SK-N-SH (cell line): ENCODE measurements around the gene RASGRF1. TPM values are rescaled to one million over a fixed set of nuclear protein-coding genes. Genes with fewer than 3 reads are reported as not detected.

Experiments
- CTCF ChIA-PET: fragments of 300-600, 350-600 bp; formaldehyde crosslinking; extraction: SDS; loops from one replicate; lab custom pipeline; 2021; lab: Yijun Ruan, JAX
- POLR2A ChIA-PET: fragments of 350-600 bp; sonication (Branson Sonifier 250); formaldehyde crosslinking; extraction: SDS; loops from one replicate; lab custom pipeline; 2020; ENCODE audit warnings: antibody characterized with exemption, inconsistent platforms; lab: Yijun Ruan, JAX
- DNase-seq: peaks from one replicate; pipeline ENCODE4 v3.0.0; 2012
- H2AFZ ChIP-seq: fragments of 200-600 bp; sonication (generic); 2 replicates; pipeline ENCODE4 v1.8.1; 2016; ENCODE audit warnings: antibody characterized with exemption, mild to moderate bottlenecking, low read depth
- H3F3A ChIP-seq: fragments of 200-600 bp; sonication (generic); replicated peaks from 2 replicates; pipeline ENCODE3; 2016; ENCODE audit warnings: antibody characterized with exemption, mild to moderate bottlenecking; ENCODE audit not compliant: insufficient read depth
- H3K27ac ChIP-seq, 2 experiments: fragments of 200-500 bp in 1 of 2; fragments of 200-600 bp in 1 of 2; sonication (Bioruptor generic) in 1 of 2; sonication (generic), shearing (Covaris generic) in 1 of 2; 2 replicates each; pipeline versions ENCODE4 v1.5.1 to v1.6.1; 2014 to 2016; ENCODE audit warnings: low read depth in 2 of 2, inconsistent platforms in 1 of 2, low read length in 1 of 2, mild to moderate bottlenecking in 1 of 2, mixed read lengths in 1 of 2
- H3K27me3 ChIP-seq: fragments of 200-600 bp; sonication (generic), shearing (Covaris generic); 2 replicates; pipeline ENCODE4 v1.6.1; 2016; ENCODE audit warnings: mixed run types; ENCODE audit not compliant: insufficient read depth
- H3K36me3 ChIP-seq, 2 experiments: fragments of 200-500 bp in 1 of 2; fragments of 200-600 bp in 1 of 2; sonication (Bioruptor generic) in 1 of 2; sonication (generic) in 1 of 2; replicated peaks in 1 of 2; 2 replicates each; pipeline versions ENCODE3 to v1.5.1; 2014 to 2016; ENCODE audit warnings: low read length in 1 of 2, mild to moderate bottlenecking in 1 of 2; ENCODE audit not compliant: insufficient read depth in 2 of 2, control insufficient read depth in 1 of 2
- H3K4me1 ChIP-seq, 2 experiments: fragments of 200-500 bp in 1 of 2; fragments of 200-600 bp in 1 of 2; sonication (Bioruptor generic) in 1 of 2; sonication (generic), shearing (Covaris generic) in 1 of 2; 2 replicates each; pipeline versions ENCODE4 v1.5.1 to v1.6.1; 2014 to 2016; ENCODE audit warnings: low read depth in 1 of 2, low read length in 1 of 2, mixed run types in 1 of 2; ENCODE audit not compliant: insufficient read depth in 2 of 2, control insufficient read depth in 1 of 2
- H3K4me2 ChIP-seq: fragments of 200-600 bp; sonication (generic), shearing (Covaris generic); 2 replicates; pipeline ENCODE4 v1.6.1; 2017; ENCODE audit warnings: mixed run types
- H3K4me3 ChIP-seq, 2 experiments: fragments of 200-500 bp in 1 of 2; fragments of 200-600 bp in 1 of 2; sonication (Bioruptor generic) in 1 of 2; sonication (generic), shearing (Covaris generic) in 1 of 2; 2 replicates each; pipeline versions ENCODE4 v1.5.1 to v1.8.1; 2014 to 2016; ENCODE audit warnings: low read depth in 2 of 2, inconsistent platforms in 1 of 2, low read length in 1 of 2, mild to moderate bottlenecking in 1 of 2, mixed read lengths in 1 of 2, moderate library complexity in 1 of 2
- H3K79me2 ChIP-seq: fragments of 200-600 bp; sonication (generic); 2 replicates; pipeline ENCODE4 v1.8.1; 2017; ENCODE audit warnings: mild to moderate bottlenecking; ENCODE audit not compliant: insufficient read depth
- H3K9ac ChIP-seq: fragments of 200-600 bp; sonication (generic); 2 replicates; pipeline ENCODE4 v1.6.1; 2017; ENCODE audit warnings: mixed run types
- H3K9me2 ChIP-seq: fragments of 200-600 bp; sonication (generic); 2 replicates; pipeline ENCODE4 v1.6.1; 2017; ENCODE audit warnings: mixed run types
- H3K9me3 ChIP-seq: fragments of 200-600 bp; sonication (generic); 2 replicates; pipeline ENCODE4 v1.6.1; 2017; ENCODE audit warnings: mixed run types, mild to moderate bottlenecking, moderate library complexity
- H4K20me1 ChIP-seq: fragments of 200-600 bp; sonication (generic); 2 replicates; pipeline ENCODE4 v1.6.1; 2017; ENCODE audit warnings: mild to moderate bottlenecking, mixed run types; ENCODE audit not compliant: insufficient read depth
- CHD2 ChIP-seq: fragments of 150-350 bp; IDR thresholded peaks from 2 replicates; pipeline ENCODE4 v1.6.1; 2018; ENCODE audit warnings: low read length; ENCODE audit not compliant: partially characterized antibody
- ELF1 ChIP-seq: IDR thresholded peaks from 2 replicates; pipeline ENCODE4 v1.4.0; 2012
- EP300 ChIP-seq, 2 experiments: IDR thresholded peaks; 2 replicates each; pipeline versions ENCODE4 v1.4.0 to v1.6.1; 2012; ENCODE audit warnings: borderline replicate concordance in 1 of 2, low read depth in 1 of 2, low read length in 1 of 2
- FOSL2 ChIP-seq: IDR thresholded peaks from 2 replicates; pipeline ENCODE4 v1.4.0; 2012; ENCODE audit warnings: low read depth, mild to moderate bottlenecking, moderate library complexity, borderline replicate concordance
- FOXJ3 ChIP-seq: sonication (generic); formaldehyde crosslinking; IDR thresholded peaks from 2 replicates; pipeline ENCODE4 v1.5.1; 2020; ENCODE audit warnings: mild to moderate bottlenecking, missing genetic modification reagents
- FOXM1 ChIP-seq: IDR thresholded peaks from 2 replicates; pipeline ENCODE4 v1.4.0; 2012; ENCODE audit warnings: low read depth, mild to moderate bottlenecking
- GATA2 ChIP-seq: sonication (generic); formaldehyde crosslinking; IDR thresholded peaks from 2 replicates; pipeline ENCODE4 v1.5.0; 2020; ENCODE audit warnings: mild to moderate bottlenecking, missing genetic modification reagents
- JUND ChIP-seq: IDR thresholded peaks from 2 replicates; pipeline ENCODE4 v1.4.0; 2012
- MXI1 ChIP-seq: IDR thresholded peaks from 2 replicates; pipeline ENCODE4 v1.6.1; 2012; ENCODE audit warnings: mild to moderate bottlenecking, low read depth, low read length, improper control_type of control experiment
- POLR2AphosphoS5 ChIP-seq: IDR thresholded peaks from 2 replicates; pipeline ENCODE4 v1.6.1; 2012; ENCODE audit warnings: low read depth, low read length
- RAD21 ChIP-seq: IDR thresholded peaks from 2 replicates; pipeline ENCODE4 v1.6.1; 2012; ENCODE audit warnings: mild to moderate bottlenecking, low read length
- RFX5 ChIP-seq: IDR thresholded peaks from 2 replicates; pipeline ENCODE4 v1.6.1; 2012; ENCODE audit warnings: mild to moderate bottlenecking, improper control_type of control experiment, low read length
- RXRA ChIP-seq: IDR thresholded peaks from 2 replicates; pipeline ENCODE4 v1.4.0; 2012; ENCODE audit warnings: low read depth, mild to moderate bottlenecking, borderline replicate concordance
- SMC3 ChIP-seq: IDR thresholded peaks from 2 replicates; pipeline ENCODE4 v1.6.1; 2012; ENCODE audit warnings: low read depth, low read length, improper control_type of control experiment
- TEAD4 ChIP-seq: IDR thresholded peaks from 2 replicates; pipeline ENCODE4 v1.4.0; 2012; ENCODE audit warnings: mild to moderate bottlenecking, borderline replicate concordance; ENCODE audit not compliant: insufficient read depth
- YY1 ChIP-seq: IDR thresholded peaks from 2 replicates; pipeline ENCODE4 v1.4.0; 2012; ENCODE audit warnings: low read depth, mild to moderate bottlenecking
- WGBS: methylation state at CpG from one replicate; pipeline ENCODE4 v1.1.6; 2017; ENCODE audit warnings: low lambda C conversion rate; 5-methylcytosine and 5-hydroxymethylcytosine counted together
- polyA plus RNA-seq, 3 experiments: library from polyadenylated mRNA; depleted of rRNA; stranded (reverse); fragments of >200 nt; gene quantifications; 2 replicates each; pipeline ENCODE4 v1.2.3, GENCODE V29; 2012
- TF ChIP-seq, protein P1 (sequence below): fragments of 200-600 bp; sonication (generic); IDR thresholded peaks from 2 replicates; pipeline ENCODE4 v1.6.1; 2017; ENCODE audit warnings: antibody characterized with exemption, mild to moderate bottlenecking, moderate library complexity
- TF ChIP-seq, protein P2 (sequence below): IDR thresholded peaks from 2 replicates; pipeline ENCODE4 v1.4.0; 2012; ENCODE audit warnings: low read depth, borderline replicate concordance
- TF ChIP-seq, protein P3 (sequence below): IDR thresholded peaks from 2 replicates; pipeline ENCODE4 v1.6.1; 2012; ENCODE audit warnings: mild to moderate bottlenecking, low read depth, low read length, moderate library complexity
- TF ChIP-seq, protein P4 (sequence below): IDR thresholded peaks from 2 replicates; pipeline ENCODE4 v1.4.0; 2012; ENCODE audit warnings: low read depth

RASGRF1 gene
- polyA plus RNA-seq, 1 of the 3 experiments (the other 2 are of a cell fraction): 0.10 TPM

DNA sequence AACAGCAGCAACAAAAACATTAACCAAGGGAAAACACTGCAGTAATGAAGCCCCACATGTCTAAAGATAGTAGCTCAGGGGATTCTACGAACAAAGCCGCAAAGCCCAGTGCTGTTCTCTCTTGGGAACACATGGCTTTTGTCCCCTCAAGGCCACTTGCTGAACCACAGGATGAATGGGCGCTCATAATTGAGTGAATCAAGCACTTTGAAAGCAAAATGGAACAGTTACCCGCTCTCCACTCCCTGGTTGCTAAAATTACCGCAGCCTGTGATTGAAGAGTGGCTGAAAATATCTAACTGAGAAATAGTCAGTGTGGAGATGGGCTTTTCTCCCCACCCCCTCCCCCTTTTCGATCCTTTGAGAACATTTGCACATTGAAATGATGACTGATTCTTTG is 39.6 kb downstream of the RASGRF1 start:
- Histone ChIP-seq H3K9me3 (no peaks in the 10 kb centered on the region), H3K27ac (no peak overlapping the region), H3K9me2 (no peaks in the 10 kb centered on the region), H3K4me3 (no peak overlapping the region), H3K79me2 (no peaks in the 10 kb centered on the region), H3K4me2 (no peak overlapping the region), H2AFZ (no peak overlapping the region), H3K36me3 (no peaks in the 10 kb centered on the region), H3F3A (no peaks in the 10 kb centered on the region), H3K9ac (no peak overlapping the region), H3K27me3 (peaks cover 5% of the 10 kb centered on the region; the same call in 1 of the 2 replicates), H3K4me1 (no peaks in the 10 kb centered on the region), H4K20me1 (no peaks in the 10 kb centered on the region)
- CTCF ChIA-PET: no interaction called here
- no peak for DNase-seq
- no peak for TF ChIP-seq RAD21
- TF ChIP-seq, protein P1, sequence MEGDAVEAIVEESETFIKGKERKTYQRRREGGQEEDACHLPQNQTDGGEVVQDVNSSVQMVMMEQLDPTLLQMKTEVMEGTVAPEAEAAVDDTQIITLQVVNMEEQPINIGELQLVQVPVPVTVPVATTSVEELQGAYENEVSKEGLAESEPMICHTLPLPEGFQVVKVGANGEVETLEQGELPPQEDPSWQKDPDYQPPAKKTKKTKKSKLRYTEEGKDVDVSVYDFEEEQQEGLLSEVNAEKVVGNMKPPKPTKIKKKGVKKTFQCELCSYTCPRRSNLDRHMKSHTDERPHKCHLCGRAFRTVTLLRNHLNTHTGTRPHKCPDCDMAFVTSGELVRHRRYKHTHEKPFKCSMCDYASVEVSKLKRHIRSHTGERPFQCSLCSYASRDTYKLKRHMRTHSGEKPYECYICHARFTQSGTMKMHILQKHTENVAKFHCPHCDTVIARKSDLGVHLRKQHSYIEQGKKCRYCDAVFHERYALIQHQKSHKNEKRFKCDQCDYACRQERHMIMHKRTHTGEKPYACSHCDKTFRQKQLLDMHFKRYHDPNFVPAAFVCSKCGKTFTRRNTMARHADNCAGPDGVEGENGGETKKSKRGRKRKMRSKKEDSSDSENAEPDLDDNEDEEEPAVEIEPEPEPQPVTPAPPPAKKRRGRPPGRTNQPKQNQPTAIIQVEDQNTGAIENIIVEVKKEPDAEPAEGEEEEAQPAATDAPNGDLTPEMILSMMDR: no peak
- TF ChIP-seq FOXM1: no peak
- no peak for TF ChIP-seq TEAD4
- TF ChIP-seq FOSL2: no peak
- no peak for TF ChIP-seq FOXJ3 (CRISPR knock-in tag)
- TF ChIP-seq MXI1: no peak
- TF ChIP-seq RXRA: no peak
- TF ChIP-seq CHD2: no peak
- no peak for TF ChIP-seq ELF1
- no peak for TF ChIP-seq RFX5
- TF ChIP-seq, protein P2, sequence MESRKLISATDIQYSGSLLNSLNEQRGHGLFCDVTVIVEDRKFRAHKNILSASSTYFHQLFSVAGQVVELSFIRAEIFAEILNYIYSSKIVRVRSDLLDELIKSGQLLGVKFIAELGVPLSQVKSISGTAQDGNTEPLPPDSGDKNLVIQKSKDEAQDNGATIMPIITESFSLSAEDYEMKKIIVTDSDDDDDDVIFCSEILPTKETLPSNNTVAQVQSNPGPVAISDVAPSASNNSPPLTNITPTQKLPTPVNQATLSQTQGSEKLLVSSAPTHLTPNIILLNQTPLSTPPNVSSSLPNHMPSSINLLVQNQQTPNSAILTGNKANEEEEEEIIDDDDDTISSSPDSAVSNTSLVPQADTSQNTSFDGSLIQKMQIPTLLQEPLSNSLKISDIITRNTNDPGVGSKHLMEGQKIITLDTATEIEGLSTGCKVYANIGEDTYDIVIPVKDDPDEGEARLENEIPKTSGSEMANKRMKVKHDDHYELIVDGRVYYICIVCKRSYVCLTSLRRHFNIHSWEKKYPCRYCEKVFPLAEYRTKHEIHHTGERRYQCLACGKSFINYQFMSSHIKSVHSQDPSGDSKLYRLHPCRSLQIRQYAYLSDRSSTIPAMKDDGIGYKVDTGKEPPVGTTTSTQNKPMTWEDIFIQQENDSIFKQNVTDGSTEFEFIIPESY: no peak
- no peak for TF ChIP-seq SMC3
- no peak for TF ChIP-seq EP300 (IDR thresholded peaks at IDR 0.05; ENCODE audit: borderline replicate concordance in 1 of 2, low read depth in 1 of 2, low read length in 1 of 2)
- TF ChIP-seq JUND: no peak
- POLR2A ChIA-PET: no interaction called here
- 48% methylated on average over 6 of the region's 6 CpGs for WGBS

DNA sequence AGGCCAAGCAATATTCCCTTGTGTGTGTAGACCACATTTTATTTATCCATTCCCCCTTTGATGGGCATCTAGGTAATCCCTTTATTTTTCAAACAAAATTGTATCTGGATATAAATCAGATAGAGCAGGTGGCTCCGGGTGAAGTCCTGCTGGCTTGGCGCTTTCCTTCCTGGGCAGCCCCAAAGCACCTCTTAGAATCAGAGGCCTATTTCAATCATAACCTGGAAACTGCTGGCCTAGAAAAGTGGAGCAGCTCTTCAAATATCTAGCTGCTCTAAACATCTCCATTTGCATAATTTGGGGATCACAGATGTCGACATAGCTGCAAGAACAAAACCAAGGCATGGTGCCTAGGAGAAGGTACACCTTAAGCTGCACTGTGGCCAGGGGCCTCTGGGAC is 40.2 kb downstream of the RASGRF1 start:
- no peaks in the 10 kb centered on the region for H3K4me1 ChIP-seq
- no peak overlapping the region for H3K27ac ChIP-seq
- H3K9me3 ChIP-seq: no peaks in the 10 kb centered on the region
- POLR2A ChIA-PET: no interaction called here
- no peaks in the 10 kb centered on the region for H3F3A ChIP-seq
- H3K4me3 ChIP-seq: no peak overlapping the region
- WGBS: 59% methylated on average over 3 of the region's 3 CpGs
- no peaks in the 10 kb centered on the region for H3K9me2 ChIP-seq
- no peak overlapping the region for H2AFZ ChIP-seq
- no peak for DNase-seq
- no peaks in the 10 kb centered on the region for H3K79me2 ChIP-seq
- no peaks in the 10 kb centered on the region for H3K36me3 ChIP-seq
- CTCF ChIA-PET: no interaction called here
- H3K4me2 ChIP-seq: no peak overlapping the region
- peaks cover 5% of the 10 kb centered on the region; the same call in 1 of the 2 replicates for H3K27me3 ChIP-seq
- no peaks in the 10 kb centered on the region for H4K20me1 ChIP-seq
- H3K9ac ChIP-seq: no peak overlapping the region
- TF ChIP-seq TEAD4 (no peak), MXI1 (no peak), GATA2 (CRISPR knock-in tag) (no peak), RAD21 (no peak), FOXJ3 (CRISPR knock-in tag) (no peak), POLR2AphosphoS5 (no peak), FOXM1 (no peak), EP300 (IDR thresholded peaks at IDR 0.05; ENCODE audit: borderline replicate concordance in 1 of 2, low read depth in 1 of 2, low read length in 1 of 2) (no peak), YY1 (no peak)
- TF ChIP-seq, protein P3, sequence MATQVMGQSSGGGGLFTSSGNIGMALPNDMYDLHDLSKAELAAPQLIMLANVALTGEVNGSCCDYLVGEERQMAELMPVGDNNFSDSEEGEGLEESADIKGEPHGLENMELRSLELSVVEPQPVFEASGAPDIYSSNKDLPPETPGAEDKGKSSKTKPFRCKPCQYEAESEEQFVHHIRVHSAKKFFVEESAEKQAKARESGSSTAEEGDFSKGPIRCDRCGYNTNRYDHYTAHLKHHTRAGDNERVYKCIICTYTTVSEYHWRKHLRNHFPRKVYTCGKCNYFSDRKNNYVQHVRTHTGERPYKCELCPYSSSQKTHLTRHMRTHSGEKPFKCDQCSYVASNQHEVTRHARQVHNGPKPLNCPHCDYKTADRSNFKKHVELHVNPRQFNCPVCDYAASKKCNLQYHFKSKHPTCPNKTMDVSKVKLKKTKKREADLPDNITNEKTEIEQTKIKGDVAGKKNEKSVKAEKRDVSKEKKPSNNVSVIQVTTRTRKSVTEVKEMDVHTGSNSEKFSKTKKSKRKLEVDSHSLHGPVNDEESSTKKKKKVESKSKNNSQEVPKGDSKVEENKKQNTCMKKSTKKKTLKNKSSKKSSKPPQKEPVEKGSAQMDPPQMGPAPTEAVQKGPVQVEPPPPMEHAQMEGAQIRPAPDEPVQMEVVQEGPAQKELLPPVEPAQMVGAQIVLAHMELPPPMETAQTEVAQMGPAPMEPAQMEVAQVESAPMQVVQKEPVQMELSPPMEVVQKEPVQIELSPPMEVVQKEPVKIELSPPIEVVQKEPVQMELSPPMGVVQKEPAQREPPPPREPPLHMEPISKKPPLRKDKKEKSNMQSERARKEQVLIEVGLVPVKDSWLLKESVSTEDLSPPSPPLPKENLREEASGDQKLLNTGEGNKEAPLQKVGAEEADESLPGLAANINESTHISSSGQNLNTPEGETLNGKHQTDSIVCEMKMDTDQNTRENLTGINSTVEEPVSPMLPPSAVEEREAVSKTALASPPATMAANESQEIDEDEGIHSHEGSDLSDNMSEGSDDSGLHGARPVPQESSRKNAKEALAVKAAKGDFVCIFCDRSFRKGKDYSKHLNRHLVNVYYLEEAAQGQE: no peak
- TF ChIP-seq, protein P4, sequence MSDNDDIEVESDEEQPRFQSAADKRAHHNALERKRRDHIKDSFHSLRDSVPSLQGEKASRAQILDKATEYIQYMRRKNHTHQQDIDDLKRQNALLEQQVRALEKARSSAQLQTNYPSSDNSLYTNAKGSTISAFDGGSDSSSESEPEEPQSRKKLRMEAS: no peak
